Measurements from ENCODE around the gene MAP2. TPM values are rescaled to one million over a fixed set of nuclear protein-coding genes. Genes with fewer than 3 reads are reported as not detected.

The MAP2 gene
- total and polyA plus RNA-seq, 10 of the 15 experiments (the other 5 are each of a cell fraction or from before 2014, with no cell fraction given): 0.01 TPM; not detected in 9

- no peak for TF ChIP-seq EGR1 (IDR thresholded peaks at IDR 0.05; ENCODE audit: borderline replicate concordance in 1 of 2, low read depth in 2 of 2, low read length in 2 of 2)
Measured at GRCh38 chr2:209766613-209767012, 342.8 kb downstream of the MAP2 start (continued).

- intact Hi-C loops (cut with micrococcal nuclease; ENCODE audit: unreplicated experiment) (no loop called here), in situ Hi-C loops (cut with MboI) (no loop called here)
- FAIRE-seq (no peak), ATAC-seq (no peak), DNase-seq (ENCODE audit: low read depth, low spot score) (no peak)
- H3K4me3 ChIP-seq: no peak overlapping the region
- no peaks in the 10 kb centered on the region for H3K79me2 ChIP-seq (ENCODE audit: control insufficient read depth, insufficient read depth, low read length)
- no peaks in the 10 kb centered on the region for H3K36me3 ChIP-seq (ENCODE audit: control insufficient read depth in 2 of 2, insufficient read depth in 2 of 2, low read length in 1 of 2)
- ChIA-PET CTCF (no interaction called here), POLR2A (no interaction called here), SMC1A (ENCODE audit: uncharacterized antibody, unreplicated experiment) (no interaction called here), RAD21 (ENCODE audit: unreplicated experiment) (no interaction called here)
- H2AFZ ChIP-seq (ENCODE audit: control insufficient read depth, low read depth, low read length): no peak overlapping the region
- H3K27me3 ChIP-seq (replicated peaks in 1 of 2; ENCODE audit: control insufficient read depth in 2 of 2, insufficient read depth in 2 of 2, low read length in 1 of 2): peaks cover 0 to 2% of the 10 kb centered on the region in 2 experiments; a peak in 1 of 4 replicates
- no peaks in the 10 kb centered on the region for H4K20me1 ChIP-seq (ENCODE audit: control insufficient read depth, insufficient read depth)
- H3K27ac ChIP-seq (ENCODE audit: control insufficient read depth, insufficient read depth): no peak overlapping the region
- H3K9ac ChIP-seq (ENCODE audit: control insufficient read depth, insufficient read depth, low read length): no peak overlapping the region
- H3K4me1 ChIP-seq (ENCODE audit: control insufficient read depth, insufficient read depth, low read length): no peaks in the 10 kb centered on the region
- no peaks in the 10 kb centered on the region for H3K9me3 ChIP-seq (replicated peaks; ENCODE audit: control insufficient read depth, insufficient read depth, low read length)
- H3K4me2 ChIP-seq (ENCODE audit: control insufficient read depth, insufficient read depth): no peak overlapping the region
- TF ChIP-seq TBL1XR1 (IDR thresholded peaks at IDR 0.05; ENCODE audit: low read depth, low read length) (no peak), E2F4 (IDR thresholded peaks at IDR 0.05; ENCODE audit: low read depth, low read length) (no peak), RELB (IDR thresholded peaks at IDR 0.05; ENCODE audit: low read depth) (no peak), RB1 (IDR thresholded peaks at IDR 0.05; ENCODE audit: borderline replicate concordance) (no peak), SP1 (IDR thresholded peaks at IDR 0.05; ENCODE audit: low read depth, low read length) (no peak)
- BruUV-seq (replicated peaks): no TSS peak
- 25% methylated on average over 2 of the region's 2 CpGs for WGBS (ENCODE audit: insufficient coverage, insufficient replicate concordance, low lambda C conversion rate, missing lambda C conversion rate)
Measured at GRCh38 chr2:209767316-209767715, 343.5 kb downstream of the MAP2 start.

Measured in GM12878 (cell line).